Measurements from ENCODE around the gene RAMP1. TPM values are rescaled to one million over a fixed set of nuclear protein-coding genes. Genes with fewer than 3 reads are reported as not detected.

RAMP1 gene
- polyA plus RNA-seq, 1 donor from 2014 or later = 25.5 TPM

DNA sequence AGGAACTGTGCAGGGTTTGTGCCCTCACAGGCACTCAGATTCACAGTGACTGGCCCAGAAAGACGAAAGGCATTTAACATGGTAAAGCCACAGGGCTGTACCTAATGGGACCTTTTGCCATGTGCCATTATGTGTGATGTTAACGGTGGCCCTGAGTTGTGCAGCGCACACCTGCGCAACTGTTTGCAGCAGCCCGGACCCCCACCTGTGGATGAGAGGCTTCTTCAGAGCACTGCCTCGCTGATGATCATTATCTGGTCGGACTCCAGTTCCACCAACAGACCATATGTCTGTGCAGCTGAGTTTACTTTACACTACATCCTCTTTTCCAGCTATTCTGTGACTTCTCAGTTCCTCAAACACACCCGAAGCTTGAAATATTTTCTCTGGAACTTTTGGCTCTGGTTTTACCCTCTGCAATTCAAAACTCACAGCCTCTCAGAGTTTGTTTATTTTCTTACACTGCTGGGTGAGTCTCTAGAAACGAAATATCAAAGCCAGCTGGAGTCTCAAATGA, 71.8 kb downstream of the RAMP1 start:
- H3K36me3 ChIP-seq (ENCODE audit: insufficient read depth, low read length) = no peaks in the 10 kb centered on the region
- no peaks in the 10 kb centered on the region for H3K27me3 ChIP-seq (ENCODE audit: insufficient read depth, low read depth, low read length)
- H3F3A ChIP-seq (ENCODE audit: insufficient read depth, low read length, poor library complexity, severe bottlenecking) = no peaks in the 10 kb centered on the region
- H3K9me3 ChIP-seq (ENCODE audit: low read length) = no peaks in the 10 kb centered on the region
- no peaks in the 10 kb centered on the region for H3K9me2 ChIP-seq (ENCODE audit: insufficient read depth, low read length)
- no peak overlapping the region for H3K27ac ChIP-seq (ENCODE audit: low read length)
- no peaks in the 10 kb centered on the region for H4K20me1 ChIP-seq (ENCODE audit: insufficient read depth)
- TF ChIP-seq RAD21 (conservative IDR thresholded peaks at IDR 0.05) (no peak), TAF1 (IDR thresholded peaks at IDR 0.05; ENCODE audit: low read depth) (no peak), EP300 (conservative IDR thresholded peaks at IDR 0.05; ENCODE audit: poor library complexity, severe bottlenecking) (no peak), POLR2AphosphoS5 (IDR thresholded peaks at IDR 0.05) (no peak), EZH2 (IDR thresholded peaks at IDR 0.05; ENCODE audit: borderline replicate concordance, insufficient read depth, low read length, poor library complexity, severe bottlenecking) (no peak), REST (IDR thresholded peaks at IDR 0.05; ENCODE audit: borderline replicate concordance) (no peak), MXI1 (conservative IDR thresholded peaks at IDR 0.05; ENCODE audit: poor library complexity, severe bottlenecking) (no peak)
- no peak overlapping the region for H2AFZ ChIP-seq (ENCODE audit: low read depth, low read length)
- H3K9ac ChIP-seq (ENCODE audit: low read length) = no peak overlapping the region
- no peak overlapping the region for H3K4me3 ChIP-seq (ENCODE audit: low read length)
- H3K4me2 ChIP-seq (ENCODE audit: low read length) = no peak overlapping the region
- H3K79me2 ChIP-seq (replicated peaks; ENCODE audit: insufficient read depth, low read length) = no peaks in the 10 kb centered on the region

- Histone ChIP-seq H3K9me3 (ENCODE audit: low read length) (no peaks in the 10 kb centered on the region), H3K79me2 (replicated peaks; ENCODE audit: insufficient read depth, low read length) (no peaks in the 10 kb centered on the region), H3K9me2 (ENCODE audit: insufficient read depth, low read length) (no peaks in the 10 kb centered on the region), H3F3A (ENCODE audit: insufficient read depth, low read length, poor library complexity, severe bottlenecking) (no peaks in the 10 kb centered on the region), H3K27me3 (ENCODE audit: insufficient read depth, low read depth, low read length) (no peaks in the 10 kb centered on the region), H3K27ac (ENCODE audit: low read length) (no peak overlapping the region), H3K36me3 (ENCODE audit: insufficient read depth, low read length) (no peaks in the 10 kb centered on the region), H4K20me1 (ENCODE audit: insufficient read depth) (no peaks in the 10 kb centered on the region), H3K4me2 (ENCODE audit: low read length) (no peak overlapping the region), H3K9ac (ENCODE audit: low read length) (no peak overlapping the region), H3K4me3 (ENCODE audit: low read length) (no peak overlapping the region), H2AFZ (ENCODE audit: low read depth, low read length) (no peak overlapping the region)
- no peak for TF ChIP-seq EP300 (conservative IDR thresholded peaks at IDR 0.05; ENCODE audit: poor library complexity, severe bottlenecking)
- no peak for TF ChIP-seq TAF1 (IDR thresholded peaks at IDR 0.05; ENCODE audit: low read depth)
Observed at GRCh38 chr2:237932731-237933131, 73.3 kb downstream of the RAMP1 start.

- no peak overlapping the region for H3K27ac ChIP-seq (ENCODE audit: low read length)
- no peaks in the 10 kb centered on the region for H3K27me3 ChIP-seq (ENCODE audit: insufficient read depth, low read depth, low read length)
- no peak for TF ChIP-seq POLR2AphosphoS5 (IDR thresholded peaks at IDR 0.05)
- TF ChIP-seq RAD21 (conservative IDR thresholded peaks at IDR 0.05) = no peak
- no peak for TF ChIP-seq TAF1 (IDR thresholded peaks at IDR 0.05; ENCODE audit: low read depth)
- TF ChIP-seq MXI1 (conservative IDR thresholded peaks at IDR 0.05; ENCODE audit: poor library complexity, severe bottlenecking) = no peak
- TF ChIP-seq EP300 (conservative IDR thresholded peaks at IDR 0.05; ENCODE audit: poor library complexity, severe bottlenecking) = no peak
- TF ChIP-seq SMC3 (conservative IDR thresholded peaks at IDR 0.05; ENCODE audit: poor library complexity) = no peak
- TF ChIP-seq, protein P1, sequence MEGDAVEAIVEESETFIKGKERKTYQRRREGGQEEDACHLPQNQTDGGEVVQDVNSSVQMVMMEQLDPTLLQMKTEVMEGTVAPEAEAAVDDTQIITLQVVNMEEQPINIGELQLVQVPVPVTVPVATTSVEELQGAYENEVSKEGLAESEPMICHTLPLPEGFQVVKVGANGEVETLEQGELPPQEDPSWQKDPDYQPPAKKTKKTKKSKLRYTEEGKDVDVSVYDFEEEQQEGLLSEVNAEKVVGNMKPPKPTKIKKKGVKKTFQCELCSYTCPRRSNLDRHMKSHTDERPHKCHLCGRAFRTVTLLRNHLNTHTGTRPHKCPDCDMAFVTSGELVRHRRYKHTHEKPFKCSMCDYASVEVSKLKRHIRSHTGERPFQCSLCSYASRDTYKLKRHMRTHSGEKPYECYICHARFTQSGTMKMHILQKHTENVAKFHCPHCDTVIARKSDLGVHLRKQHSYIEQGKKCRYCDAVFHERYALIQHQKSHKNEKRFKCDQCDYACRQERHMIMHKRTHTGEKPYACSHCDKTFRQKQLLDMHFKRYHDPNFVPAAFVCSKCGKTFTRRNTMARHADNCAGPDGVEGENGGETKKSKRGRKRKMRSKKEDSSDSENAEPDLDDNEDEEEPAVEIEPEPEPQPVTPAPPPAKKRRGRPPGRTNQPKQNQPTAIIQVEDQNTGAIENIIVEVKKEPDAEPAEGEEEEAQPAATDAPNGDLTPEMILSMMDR (IDR thresholded peaks at IDR 0.05; ENCODE audit: poor library complexity, severe bottlenecking) = no peak
- no peak for TF ChIP-seq EZH2 (IDR thresholded peaks at IDR 0.05; ENCODE audit: borderline replicate concordance, insufficient read depth, low read length, poor library complexity, severe bottlenecking)
- TF ChIP-seq REST (IDR thresholded peaks at IDR 0.05; ENCODE audit: borderline replicate concordance) = no peak
- no peak overlapping the region for H3K4me3 ChIP-seq (ENCODE audit: low read length)
- H4K20me1 ChIP-seq (ENCODE audit: insufficient read depth) = no peaks in the 10 kb centered on the region
- H3K79me2 ChIP-seq (replicated peaks; ENCODE audit: insufficient read depth, low read length) = no peaks in the 10 kb centered on the region
- no peaks in the 10 kb centered on the region for H3K9me2 ChIP-seq (ENCODE audit: insufficient read depth, low read length)
- no peak overlapping the region for H3K9ac ChIP-seq (ENCODE audit: low read length)
- no peaks in the 10 kb centered on the region for H3K36me3 ChIP-seq (ENCODE audit: insufficient read depth, low read length)
- H2AFZ ChIP-seq (ENCODE audit: low read depth, low read length) = no peak overlapping the region
- H3F3A ChIP-seq (ENCODE audit: insufficient read depth, low read length, poor library complexity, severe bottlenecking) = no peaks in the 10 kb centered on the region
- no peaks in the 10 kb centered on the region for H3K9me3 ChIP-seq (ENCODE audit: low read length)
- H3K4me2 ChIP-seq (ENCODE audit: low read length) = no peak overlapping the region
Observed at GRCh38 chr2:237934186-237934585, 74.8 kb downstream of the RAMP1 start.
